ENCODE measurements around the gene NARF. TPM values are rescaled to one million over a fixed set of nuclear protein-coding genes. Genes with fewer than 3 reads are reported as not detected.

The NARF gene
- total and polyA plus RNA-seq, 2 donors (not counting 1 experiment from before 2014, with no cell fraction given) = 92.4 to 103 TPM

DNA sequence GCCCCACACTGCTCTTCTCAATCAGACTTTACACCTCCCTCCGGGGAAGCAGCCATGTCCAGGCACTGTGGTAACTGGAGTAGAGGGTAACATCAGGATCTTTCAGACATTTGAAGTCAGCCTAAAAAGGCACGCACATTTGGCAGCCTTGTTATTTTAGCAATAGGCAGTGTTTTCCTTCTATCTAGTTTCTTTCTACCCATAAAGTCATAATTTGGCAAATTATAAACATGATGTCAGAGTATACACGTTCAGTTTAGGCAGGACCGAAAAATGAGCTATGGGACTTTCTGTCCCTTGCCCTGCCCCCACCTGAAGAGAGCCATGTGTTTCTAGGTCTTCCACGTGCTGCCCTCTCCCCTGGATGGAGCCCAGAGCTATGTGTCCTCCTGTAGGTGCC is 21.1 kb downstream of the NARF start:
- H2AFZ ChIP-seq (ENCODE audit: insufficient read depth, low read depth, low read length, poor library complexity, severe bottlenecking) = no peak overlapping the region
- H3K27me3 ChIP-seq (replicated peaks in 1 of 4; ENCODE audit: control extremely low read depth in 1 of 4, control insufficient read depth in 3 of 4, insufficient read depth in 4 of 4, low read length in 3 of 4) = no peaks in the 10 kb centered on the region
- no peak for TF ChIP-seq EZH2 (IDR thresholded peaks at IDR 0.05; ENCODE audit: borderline replicate concordance, insufficient read depth, low read depth, low read length, poor library complexity, severe bottlenecking)
- TF ChIP-seq, protein P1, sequence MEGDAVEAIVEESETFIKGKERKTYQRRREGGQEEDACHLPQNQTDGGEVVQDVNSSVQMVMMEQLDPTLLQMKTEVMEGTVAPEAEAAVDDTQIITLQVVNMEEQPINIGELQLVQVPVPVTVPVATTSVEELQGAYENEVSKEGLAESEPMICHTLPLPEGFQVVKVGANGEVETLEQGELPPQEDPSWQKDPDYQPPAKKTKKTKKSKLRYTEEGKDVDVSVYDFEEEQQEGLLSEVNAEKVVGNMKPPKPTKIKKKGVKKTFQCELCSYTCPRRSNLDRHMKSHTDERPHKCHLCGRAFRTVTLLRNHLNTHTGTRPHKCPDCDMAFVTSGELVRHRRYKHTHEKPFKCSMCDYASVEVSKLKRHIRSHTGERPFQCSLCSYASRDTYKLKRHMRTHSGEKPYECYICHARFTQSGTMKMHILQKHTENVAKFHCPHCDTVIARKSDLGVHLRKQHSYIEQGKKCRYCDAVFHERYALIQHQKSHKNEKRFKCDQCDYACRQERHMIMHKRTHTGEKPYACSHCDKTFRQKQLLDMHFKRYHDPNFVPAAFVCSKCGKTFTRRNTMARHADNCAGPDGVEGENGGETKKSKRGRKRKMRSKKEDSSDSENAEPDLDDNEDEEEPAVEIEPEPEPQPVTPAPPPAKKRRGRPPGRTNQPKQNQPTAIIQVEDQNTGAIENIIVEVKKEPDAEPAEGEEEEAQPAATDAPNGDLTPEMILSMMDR (IDR thresholded peaks at IDR 0.05) = no peak
- no peaks in the 10 kb centered on the region for H3K4me1 ChIP-seq (ENCODE audit: control insufficient read depth in 2 of 2, insufficient read depth in 2 of 2, low read length in 2 of 2)
- H3K4me3 ChIP-seq (ENCODE audit: control extremely low read depth in 1 of 5, extremely low read depth in 1 of 5, insufficient read depth in 1 of 5, low read depth in 2 of 5, low read length in 4 of 5) = no peak overlapping the region
- H3K9me3 ChIP-seq (ENCODE audit: control extremely low read depth in 1 of 3, control insufficient read depth in 2 of 3, insufficient read depth in 1 of 3, low read length in 2 of 3) = no peaks in the 10 kb centered on the region
- ATAC-seq (ENCODE audit: low read depth) (no peak), DNase-seq (no peak)
- Mint-ChIP-seq H3K27ac (no peak overlapping the region), H3K9me3 (ENCODE audit: insufficient read depth) (no peaks in the 10 kb centered on the region), H3K27me3 (no peaks in the 10 kb centered on the region), H3K4me1 (no peaks in the 10 kb centered on the region), H3K4me3 (no peak overlapping the region)
- peaks cover 18% of the 10 kb centered on the region for H4K20me1 ChIP-seq (ENCODE audit: control insufficient read depth, insufficient read depth, low read length, poor library complexity, severe bottlenecking)
- H3K79me2 ChIP-seq (ENCODE audit: control insufficient read depth, insufficient read depth, low read length) = no peaks in the 10 kb centered on the region
- POLR2A ChIA-PET = no interaction called here
- 93% methylated on average over 3 of the region's 5 CpGs for WGBS (ENCODE audit: insufficient coverage)
- H3K27ac ChIP-seq (ENCODE audit: low read length in 2 of 2) = no peak overlapping the region
- no peak overlapping the region for H3K9ac ChIP-seq (ENCODE audit: low read length)
- no peak overlapping the region for H3K4me2 ChIP-seq (replicated peaks; ENCODE audit: low read depth, low read length, poor library complexity, severe bottlenecking)
- CTCF ChIA-PET = interaction anchor here (1.3 to 1.4 kb wide), 3 partner anchors 14 to 74 kb away, joined by 3 read pairs; no protein-coding TSS in a partner anchor
- intact Hi-C loops (cut with micrococcal nuclease) = no loop called here
- H3K36me3 ChIP-seq (replicated peaks in 1 of 2; ENCODE audit: control extremely low read depth in 1 of 2, control insufficient read depth in 1 of 2, extremely low read depth in 1 of 2, insufficient read depth in 2 of 2, low read length in 1 of 2) = peaks cover 16 to 69% of the 10 kb centered on the region in 2 experiments

DNA sequence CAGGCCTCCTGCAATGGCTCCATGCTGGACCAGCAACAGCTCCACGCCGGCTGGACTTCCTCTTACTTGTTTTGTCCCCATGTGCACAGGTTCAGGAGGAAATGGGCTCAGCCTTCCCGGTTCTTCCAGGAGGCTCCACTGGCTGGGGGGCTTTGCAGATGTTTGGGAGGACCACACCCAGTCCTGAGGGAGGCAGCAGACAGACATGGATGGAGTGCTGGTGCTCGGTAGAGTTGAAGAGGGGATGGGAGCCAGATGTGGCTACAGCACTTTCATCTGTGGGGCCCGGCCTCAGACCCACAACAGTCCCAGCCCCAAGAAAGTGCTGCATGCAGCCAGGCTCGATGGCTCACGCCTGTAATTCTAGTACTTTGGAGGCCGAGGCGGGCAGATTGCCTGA is 21.8 kb downstream of the NARF start:
- H3K4me2 ChIP-seq (replicated peaks; ENCODE audit: low read depth, low read length, poor library complexity, severe bottlenecking) = no peak overlapping the region
- no peaks in the 10 kb centered on the region for H3K79me2 ChIP-seq (ENCODE audit: control insufficient read depth, insufficient read depth, low read length)
- H3K27ac Mint-ChIP-seq = no peak overlapping the region
- H3K27me3 Mint-ChIP-seq = no peaks in the 10 kb centered on the region
- H3K36me3 ChIP-seq (replicated peaks in 1 of 2; ENCODE audit: control extremely low read depth in 1 of 2, control insufficient read depth in 1 of 2, extremely low read depth in 1 of 2, insufficient read depth in 2 of 2, low read length in 1 of 2) = peaks cover 14 to 71% of the 10 kb centered on the region in 2 experiments
- H3K9me3 Mint-ChIP-seq (ENCODE audit: insufficient read depth) = no peaks in the 10 kb centered on the region
- no peak overlapping the region for H3K4me3 Mint-ChIP-seq
- H3K27me3 ChIP-seq (replicated peaks in 1 of 4; ENCODE audit: control extremely low read depth in 1 of 4, control insufficient read depth in 3 of 4, insufficient read depth in 4 of 4, low read length in 3 of 4) = no peaks in the 10 kb centered on the region
- H3K27ac ChIP-seq (ENCODE audit: low read length in 2 of 2) = no peak overlapping the region
- ATAC-seq (ENCODE audit: low read depth) (no peak), DNase-seq (no peak)
- H4K20me1 ChIP-seq (ENCODE audit: control insufficient read depth, insufficient read depth, low read length, poor library complexity, severe bottlenecking) = peaks cover 18% of the 10 kb centered on the region
- ChIA-PET CTCF (interaction anchor here (1.0 to 1.4 kb wide), 4 partner anchors 13 to 73 kb away, joined by 3 read pairs; no protein-coding TSS in a partner anchor), POLR2A (no interaction called here)
- H3K4me1 ChIP-seq (ENCODE audit: control insufficient read depth in 2 of 2, insufficient read depth in 2 of 2, low read length in 2 of 2) = no peaks in the 10 kb centered on the region
- TF ChIP-seq, protein P1 (IDR thresholded peaks at IDR 0.05) = no peak
- TF ChIP-seq EZH2 (IDR thresholded peaks at IDR 0.05; ENCODE audit: borderline replicate concordance, insufficient read depth, low read depth, low read length, poor library complexity, severe bottlenecking) = no peak
- H3K9ac ChIP-seq (ENCODE audit: low read length) = no peak overlapping the region
- no peak overlapping the region for H2AFZ ChIP-seq (ENCODE audit: insufficient read depth, low read depth, low read length, poor library complexity, severe bottlenecking)
- intact Hi-C loops (cut with micrococcal nuclease) = no loop called here
- no peaks in the 10 kb centered on the region for H3K4me1 Mint-ChIP-seq
- no peak overlapping the region for H3K4me3 ChIP-seq (ENCODE audit: control extremely low read depth in 1 of 5, extremely low read depth in 1 of 5, insufficient read depth in 1 of 5, low read depth in 2 of 5, low read length in 4 of 5)
- WGBS (ENCODE audit: insufficient coverage) = 100% methylated on average over 9 of the region's 9 CpGs
- no peaks in the 10 kb centered on the region for H3K9me3 ChIP-seq (ENCODE audit: control extremely low read depth in 1 of 3, control insufficient read depth in 2 of 3, insufficient read depth in 1 of 3, low read length in 2 of 3)
